Fibroblast of villous mesenchyme (primary cell): ENCODE measurements around the gene CSMD2. TPM values are rescaled to one million over a fixed set of nuclear protein-coding genes. Genes with fewer than 3 reads are reported as not detected.
A peak's percentile ranks its signal among the peaks of the same experiment; 100 is the strongest.

Experiments
- DNase-seq: peaks from one replicate; pipeline ENCODE4 v3.0.0-alpha.2; 2010; ENCODE audit warnings: low read depth
- H3K4me3 ChIP-seq: 2 replicates; pipeline ENCODE4 v1.5.1; 2011; ENCODE audit warnings: low read depth, mild to moderate bottlenecking, low read length
- CTCF ChIP-seq: IDR thresholded peaks from 2 replicates; pipeline ENCODE4 v1.5.1; 2012; ENCODE audit warnings: low read depth, mild to moderate bottlenecking, low read length; ENCODE audit not compliant: insufficient read depth
- total RNA-seq: library from RNA; depleted of rRNA; stranded (reverse); fragments of >200 nt; gene quantifications from 2 replicates; pipeline ENCODE4 v1.2.3, GENCODE V29; 2012

CSMD2 gene
- total RNA-seq, 1 donor: 3.0 TPM

GRCh38 chr1:34127006-34128000, 37.7 kb downstream of the CSMD2 start:
- no peak overlapping the region for H3K4me3 ChIP-seq
- DNase-seq: no peak
- TF ChIP-seq CTCF: no peak

DNA sequence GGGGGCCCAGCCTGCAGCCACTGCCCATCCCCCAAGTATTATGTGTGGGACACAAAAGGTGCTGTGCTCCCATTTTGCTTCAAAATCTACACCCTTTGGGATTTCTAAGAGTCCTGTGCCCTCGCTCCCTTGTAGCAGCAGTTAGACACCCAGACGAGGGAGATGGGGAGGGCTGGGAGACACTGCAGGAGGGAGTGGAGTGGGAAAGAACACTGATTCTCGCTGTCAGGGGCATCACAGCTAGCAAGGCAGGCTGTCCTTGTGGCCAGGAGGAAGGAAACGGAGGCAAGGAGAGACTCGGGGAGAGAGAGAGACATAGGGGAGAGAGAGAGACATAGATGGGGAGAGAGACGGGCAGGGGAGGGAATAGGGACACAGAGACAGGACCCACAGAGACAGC, 38.5 kb downstream of the CSMD2 start:
- no peak for DNase-seq
- no peak for TF ChIP-seq CTCF
- H3K4me3 ChIP-seq: no peak overlapping the region

- DNase-seq: no peak
- H3K4me3 ChIP-seq: no peak overlapping the region
- no peak for TF ChIP-seq CTCF
Observed at GRCh38 chr1:34125721-34126380, 39.2 kb downstream of the CSMD2 start.

DNA sequence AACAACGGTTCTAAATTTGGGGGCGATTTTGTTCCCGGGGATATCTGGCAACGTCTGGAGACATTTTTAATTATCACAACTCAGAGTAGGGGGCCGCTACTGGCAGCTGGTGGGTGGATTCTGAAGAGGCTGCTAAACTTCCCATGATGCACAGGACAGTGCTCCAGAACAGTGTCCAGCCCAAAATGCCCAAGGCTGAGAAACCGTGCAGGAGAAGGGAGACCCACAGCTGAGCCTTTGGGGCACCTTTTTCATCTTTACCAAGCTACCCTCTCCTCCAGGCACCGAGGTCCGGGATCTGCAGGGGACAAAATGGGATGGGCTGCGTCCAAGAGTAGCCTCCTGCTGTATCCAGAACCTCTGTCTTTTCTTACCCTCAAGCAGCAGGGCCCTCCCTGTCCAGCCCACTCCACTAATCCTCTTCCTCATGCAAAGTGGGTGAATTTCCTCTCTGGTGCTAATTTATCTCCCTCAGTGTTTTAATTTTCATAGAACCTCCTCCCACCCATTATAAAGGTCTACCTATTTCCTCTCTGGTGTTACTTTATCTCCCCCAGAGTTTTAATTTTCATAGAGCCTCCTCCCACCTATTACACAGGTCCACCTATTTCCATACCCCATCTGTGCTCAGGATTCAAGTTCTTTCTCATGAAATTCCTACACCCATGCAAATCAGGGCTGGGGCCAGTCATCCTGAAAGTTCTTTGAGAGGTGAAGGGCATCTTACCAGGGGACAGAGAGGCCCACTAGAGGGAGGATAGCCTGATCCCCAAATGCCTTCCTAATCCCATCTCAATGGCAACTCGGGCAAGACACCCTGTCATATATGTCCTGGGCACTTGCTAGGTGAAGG, 42.7 kb downstream of the CSMD2 start:
- no peak overlapping the region for H3K4me3 ChIP-seq
- no peak for TF ChIP-seq CTCF
- DNase-seq: no peak

DNA sequence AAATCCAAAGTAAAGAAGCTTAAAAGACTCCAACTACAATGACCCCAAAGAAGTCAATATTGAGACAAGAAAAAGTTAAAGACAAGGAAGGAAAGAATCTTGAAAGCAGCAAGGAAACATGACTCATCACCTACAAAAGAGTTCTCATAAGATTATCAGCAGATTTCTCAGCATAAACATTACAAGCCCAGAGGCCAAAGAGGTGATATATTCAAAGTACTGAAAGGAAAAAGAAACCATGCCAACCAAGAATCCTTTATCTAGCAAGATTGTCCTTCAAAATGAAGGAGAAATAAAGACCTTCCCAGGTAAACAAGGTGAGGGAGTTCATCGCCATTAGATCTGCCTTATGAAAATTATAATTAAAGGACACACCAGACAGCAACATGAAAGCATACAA, 49.8 kb downstream of the CSMD2 start:
- DNase-seq: no peak
- no peak overlapping the region for H3K4me3 ChIP-seq
- no peak for TF ChIP-seq CTCF

DNA sequence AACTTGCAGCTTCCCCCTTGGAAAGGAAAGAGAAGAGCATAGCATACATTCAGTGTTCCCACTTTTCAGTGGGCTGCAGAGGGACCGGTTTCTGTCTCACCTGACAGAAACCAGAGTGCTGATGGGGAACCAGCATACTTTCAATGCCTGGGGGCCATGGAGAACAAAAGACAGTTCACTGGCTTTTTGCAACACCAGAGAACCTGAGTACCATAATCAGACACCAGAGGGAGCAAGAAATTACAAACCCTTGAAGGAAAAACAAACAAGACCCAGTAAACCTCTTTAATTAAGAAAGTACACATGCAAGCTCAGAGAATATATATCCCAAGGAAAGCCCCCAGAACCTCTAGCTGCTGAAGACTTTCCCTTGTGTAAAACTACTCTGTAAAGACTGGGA, 51.1 kb downstream of the CSMD2 start:
- DNase-seq: peak; percentile 36
- TF ChIP-seq CTCF: peak; percentile 43

More for the DNA sequence above, 51.1 kb downstream of the CSMD2 start:
- H3K4me3 ChIP-seq: no peak overlapping the region
